ENCODE results near the gene EXPH5.

Gene EXPH5

DNA sequence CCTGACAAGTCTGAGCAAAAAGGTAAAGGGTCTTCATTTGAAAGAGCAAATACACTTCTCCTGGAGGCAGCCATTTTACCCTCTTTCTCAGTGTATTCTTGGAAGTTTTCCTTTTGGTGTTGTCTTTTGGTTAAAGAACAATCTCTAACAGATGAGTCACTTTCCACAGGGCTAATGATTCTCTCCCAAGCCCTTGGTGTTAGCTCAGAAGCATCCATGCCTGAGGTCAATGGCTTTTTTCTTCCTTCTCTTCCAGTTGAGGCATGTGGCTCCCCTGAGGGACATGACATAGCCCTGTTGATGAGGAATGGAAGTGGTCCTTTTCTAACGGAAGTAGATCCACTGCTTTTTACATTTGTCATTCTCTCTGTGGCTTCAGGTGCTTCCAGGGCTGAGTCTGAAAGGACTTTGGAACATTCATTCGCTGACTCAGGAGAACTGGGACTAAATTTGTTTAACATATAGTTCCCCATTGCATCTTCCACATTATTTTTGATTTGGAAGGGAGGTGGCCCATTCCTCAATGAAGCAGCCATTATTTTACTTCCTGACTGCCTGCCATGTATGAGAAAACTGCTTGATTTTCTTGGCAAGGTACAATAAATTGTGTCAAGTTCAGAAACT is 81.6 kb downstream of the EXPH5 start:
- DNase-seq, result no peak

GRCh38 chr11:108508653-108509593 is 84.6 kb downstream of the EXPH5 start:
- DNase-seq, result no peak

- DNase-seq, result no peak
Measured at GRCh38 chr11:108501396-108501795, 92.2 kb downstream of the EXPH5 start.

- DNase-seq, result no peak
Measured at GRCh38 chr11:108500721-108501120, 92.8 kb downstream of the EXPH5 start.

DNA sequence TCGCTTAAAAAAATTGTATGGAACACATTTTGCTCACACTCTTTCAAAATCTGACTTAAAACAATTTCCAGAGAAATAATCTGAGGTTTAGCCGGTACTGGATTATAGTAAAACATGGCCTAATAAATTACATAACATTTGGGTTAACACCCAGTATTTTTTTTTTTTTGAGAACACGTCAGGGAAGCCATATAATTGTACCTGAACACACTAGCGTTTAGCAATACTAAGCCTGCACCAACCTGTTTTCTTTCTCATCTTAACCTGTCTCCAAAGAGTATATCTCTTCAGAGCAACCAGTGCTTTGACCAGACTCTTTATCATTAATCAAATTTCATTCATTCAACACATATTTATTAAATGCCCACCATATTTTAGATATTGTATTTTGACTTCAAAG is 93.4 kb downstream of the EXPH5 start:
- no peak for DNase-seq

- DNase-seq, result no peak
Measured at GRCh38 chr11:108498816-108499408, 94.7 kb downstream of the EXPH5 start.

- peak; percentile 20 for DNase-seq
Measured at GRCh38 chr11:108498046-108498815, 95.3 kb downstream of the EXPH5 start, which contains the start of gene POGLUT3. Gene POGLUT3, minus strand, starts transcription at chr11:108498384. Its CDS starts 18 bp downstream, at chr11:108498366.

GRCh38 chr11:108497317-108498045 is 96.1 kb downstream of the EXPH5 start:
- DNase-seq, result peak; percentile 33

GRCh38 chr11:108496643-108497256 is 96.8 kb downstream of the EXPH5 start:
- no peak for DNase-seq

DNA sequence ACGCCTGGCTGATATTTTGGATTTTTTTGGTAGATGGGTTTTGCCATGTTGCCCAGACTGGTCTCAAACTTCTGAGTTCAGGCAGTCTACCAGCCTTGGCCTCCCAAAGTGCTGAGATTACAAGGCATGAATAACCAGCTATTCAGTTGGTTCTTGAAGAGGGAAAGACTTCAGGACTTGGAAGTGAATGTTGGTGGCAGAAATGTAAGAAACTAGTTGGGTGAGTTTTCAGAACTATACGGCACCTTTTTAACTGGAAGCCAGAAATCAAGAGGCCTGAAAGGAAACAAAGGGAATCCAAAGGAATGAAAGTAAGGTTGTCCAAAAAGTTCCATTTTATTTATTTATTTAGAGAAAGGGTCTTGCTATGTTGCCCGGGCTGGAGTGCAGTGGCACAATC is 98.2 kb downstream of the EXPH5 start:
- DNase-seq, result no peak

GRCh38 chr11:108494182-108494581 is 99.4 kb downstream of the EXPH5 start:
- no peak for DNase-seq

DNA sequence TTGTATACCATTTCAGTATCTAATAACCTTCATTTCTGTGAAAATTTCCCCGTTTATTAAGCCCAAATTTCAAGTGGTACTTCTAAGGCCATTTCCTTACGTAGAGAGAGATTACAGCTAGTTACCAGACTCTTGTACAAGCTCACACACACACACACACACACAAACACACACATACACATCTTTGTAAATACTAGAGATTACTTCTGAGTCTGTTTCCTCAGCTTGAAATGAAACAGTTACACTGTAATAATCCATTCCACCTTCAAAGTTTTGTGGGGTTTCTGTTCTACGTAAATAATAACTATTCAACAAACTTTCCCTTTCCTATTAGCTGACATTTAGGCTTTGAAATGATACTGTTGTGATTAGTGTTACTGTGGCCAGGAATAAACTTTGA is 101.6 kb downstream of the EXPH5 start:
- no peak for DNase-seq

DNA sequence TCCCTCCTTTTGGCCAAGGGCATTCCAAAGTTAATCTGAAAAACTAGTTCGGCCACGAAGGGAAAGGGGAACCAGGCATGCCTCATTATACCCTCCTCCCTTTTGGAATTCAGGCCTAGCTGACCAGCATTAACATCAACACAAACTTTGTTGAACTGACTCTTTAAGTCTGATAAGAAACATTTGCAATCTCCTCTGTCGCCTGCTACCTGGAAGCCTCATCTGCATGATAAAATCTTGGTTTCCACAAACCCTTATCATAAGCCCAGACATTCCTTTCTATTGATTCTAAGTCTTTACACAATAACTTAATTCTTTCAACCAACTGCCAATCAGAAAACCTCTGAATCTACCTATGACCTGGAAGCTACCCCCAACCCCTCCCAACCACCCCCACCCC is 106.7 kb downstream of the EXPH5 start:
- DNase-seq, result no peak

DNA sequence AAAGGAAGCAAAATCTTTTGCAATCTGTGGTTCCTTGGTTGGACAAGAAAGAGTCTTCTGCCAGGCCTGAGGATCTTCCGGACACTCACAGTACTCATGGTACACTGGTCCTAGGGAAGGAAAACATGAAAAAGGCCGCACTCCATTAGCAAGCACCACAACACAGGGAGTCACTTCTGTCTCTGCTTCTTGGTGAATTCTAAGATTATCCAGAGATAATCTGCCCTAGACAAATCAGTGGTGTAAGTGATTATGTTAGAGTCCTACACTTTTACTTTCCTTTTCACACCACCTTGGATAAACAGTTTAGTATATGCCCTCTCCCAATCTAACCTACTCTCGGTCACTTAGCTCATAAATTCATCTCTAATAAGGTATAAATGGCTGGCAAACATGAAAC is 107.2 kb downstream of the EXPH5 start:
- no peak for DNase-seq

GRCh38 chr11:108483163-108483562 is 110.4 kb downstream of the EXPH5 start:
- no peak for DNase-seq

DNA sequence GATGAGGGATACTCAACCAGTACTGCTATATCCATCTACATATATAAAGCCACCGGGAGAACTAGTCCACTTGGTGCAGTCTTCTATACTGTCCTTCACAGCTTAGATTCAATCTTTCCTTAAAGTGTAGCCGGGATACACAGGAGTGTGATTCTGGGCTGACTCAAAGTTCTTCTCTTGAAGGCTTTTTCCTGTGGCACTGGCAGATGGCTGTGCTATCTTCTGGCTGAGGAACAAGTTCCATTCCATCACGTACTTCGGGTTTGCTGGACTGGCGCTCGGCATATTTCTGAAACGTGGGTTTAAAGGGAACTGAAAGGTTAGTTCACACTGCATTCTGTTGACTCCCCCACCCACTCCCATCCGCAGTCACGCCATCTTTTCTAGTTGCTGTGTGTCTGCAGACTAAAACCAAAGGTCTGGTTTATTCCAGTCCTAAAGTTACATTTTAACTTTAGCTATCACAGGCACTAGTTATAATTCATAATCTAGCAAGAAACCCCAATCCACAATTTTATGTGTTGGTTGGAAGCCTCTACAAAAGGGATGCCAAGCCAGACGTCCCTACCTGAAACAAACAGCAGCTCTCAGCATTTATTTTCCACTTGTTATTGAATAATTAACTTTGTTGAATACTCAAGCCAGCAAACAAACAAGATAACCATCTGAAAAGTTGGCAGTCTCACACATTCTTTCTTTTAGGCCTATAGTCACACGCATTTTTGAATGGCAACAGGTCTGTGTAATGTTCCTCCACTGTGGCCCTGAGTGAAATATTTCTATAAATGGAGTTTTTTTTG is 118.7 kb downstream of the EXPH5 start:
- no peak for DNase-seq

- DNase-seq, result no peak
Measured at GRCh38 chr11:108472681-108473080, 120.9 kb downstream of the EXPH5 start.

DNA sequence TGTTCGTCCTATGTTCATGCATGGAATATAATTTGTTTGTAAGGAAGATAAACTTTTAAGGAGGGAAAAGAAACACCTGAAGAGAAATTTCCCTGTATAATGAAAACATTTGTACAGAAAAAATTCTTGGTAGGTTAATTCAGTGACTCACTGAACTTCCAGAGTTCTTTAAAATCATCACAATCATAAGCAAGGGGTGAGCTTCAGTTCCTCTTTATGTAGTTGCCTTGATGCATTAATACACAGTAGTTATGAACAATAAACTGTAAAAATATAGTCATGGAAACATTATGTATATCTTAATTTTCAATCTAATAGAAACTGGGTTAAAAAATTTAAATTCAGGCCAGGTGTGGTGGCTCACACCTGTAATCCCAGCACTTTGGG is 125.1 kb downstream of the EXPH5 start:
- no peak for DNase-seq

DNA sequence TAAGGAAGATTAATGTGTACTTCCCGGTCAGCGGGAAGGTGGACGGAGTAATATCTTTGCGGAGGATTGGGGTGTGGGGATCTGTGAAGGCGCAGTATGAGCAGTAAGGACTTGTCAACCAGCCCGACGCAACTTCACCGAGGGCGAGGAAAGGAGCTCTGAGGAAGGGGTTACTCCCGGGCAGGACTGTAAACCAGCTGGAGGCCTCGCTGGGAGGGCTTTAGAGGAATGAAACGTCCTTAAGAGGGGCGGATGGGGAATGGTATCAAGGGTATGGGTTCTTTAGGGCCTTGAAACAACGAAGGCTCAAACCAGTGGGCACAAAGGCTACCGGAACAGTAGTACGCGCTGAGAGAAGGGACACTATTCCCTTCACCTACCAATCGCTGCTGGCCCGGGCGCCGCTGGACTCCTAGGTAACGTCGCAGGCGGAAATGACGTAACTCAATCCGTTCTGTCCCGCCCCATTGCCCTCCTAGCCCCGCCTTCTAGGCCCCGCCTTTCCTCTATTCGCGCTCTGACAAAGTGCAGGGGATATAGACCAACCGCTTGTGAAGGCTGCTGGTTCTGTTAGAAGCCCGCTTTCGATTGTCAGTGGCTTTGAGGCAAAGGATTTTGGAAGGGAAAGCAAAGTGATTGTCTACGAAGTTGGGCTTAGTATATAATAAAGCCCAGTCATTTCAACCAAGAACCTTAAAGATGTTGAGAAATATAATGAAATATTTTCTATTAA is 126.3 kb downstream of the EXPH5 start, which contains the start of gene C11orf65:
Gene C11orf65, minus strand, starts transcription at position 439 of the 733 bp plus-strand sequence. CDS start 5,970 bp downstream, outside the sequence.
- DNase-seq, result peak; percentile 89

GRCh38 chr11:108466405-108466804 is 127.2 kb downstream of the EXPH5 start:
- no peak for DNase-seq
